GM10248 (cell line): ENCODE measurements around the gene SSU72.

ENCODE experiments used
- CTCF ChIA-PET: fragments of 300-600 bp; sonication (Branson Sonifier 250); formaldehyde crosslinking; extraction: SDS; loops from one replicate; lab custom pipeline; 2021; ENCODE audit warnings: antibody characterized with exemption; lab: Yijun Ruan, JAX
- POLR2A ChIA-PET: fragments of 350-650 bp; sonication (Branson Sonifier 250); formaldehyde crosslinking; extraction: SDS; loops from one replicate; lab custom pipeline; 2020; ENCODE audit warnings: antibody characterized with exemption; lab: Yijun Ruan, JAX
- DNase-seq: peaks from one replicate; pipeline ENCODE4 v3.0.0; 2012; ENCODE audit errors: extremely low spot score
- TF ChIP-seq, protein P1 (sequence below): IDR thresholded peaks from 2 replicates; pipeline ENCODE4 v1.5.1; 2012; ENCODE audit warnings: mild to moderate bottlenecking, low read depth; ENCODE audit errors: extremely low read depth, missing control alignments, control extremely low read depth

Gene SSU72

DNA sequence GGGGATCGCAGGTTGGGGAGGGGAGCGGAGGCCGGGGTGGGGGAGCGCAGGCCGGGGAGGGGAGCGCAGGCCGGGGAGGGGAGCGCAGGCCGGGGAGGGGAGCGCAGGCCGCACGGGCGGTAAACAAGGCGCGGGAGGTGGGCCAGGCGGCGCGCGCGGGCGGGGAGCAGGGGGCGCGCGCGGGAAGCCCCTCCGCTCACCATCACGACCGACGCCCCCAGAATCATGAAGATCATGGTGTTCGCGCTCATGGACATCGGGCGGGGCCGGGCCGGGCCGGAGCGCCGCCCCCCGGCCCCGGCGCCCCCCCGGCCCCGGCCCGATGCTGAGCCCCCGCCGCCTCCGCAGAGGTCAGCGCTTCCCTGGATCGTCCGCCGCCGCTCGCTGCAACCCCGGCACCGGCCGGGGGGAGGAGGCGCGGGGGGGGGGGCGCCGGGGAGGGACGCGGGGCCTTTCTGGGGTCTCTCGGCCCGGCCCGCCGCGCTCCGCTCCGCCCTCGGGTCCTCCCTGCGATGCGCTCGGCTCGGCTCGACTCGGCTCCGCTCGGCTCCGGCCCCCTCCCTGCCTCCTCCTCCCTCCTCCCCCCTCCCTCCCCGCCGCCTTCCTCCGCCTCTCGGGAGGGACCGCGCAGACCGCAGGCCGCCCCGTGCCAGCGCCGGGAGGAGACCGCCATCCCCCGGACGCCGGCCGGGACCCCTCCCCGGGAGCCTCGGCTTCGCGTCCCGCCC lies 34.4 kb downstream of the SSU72 start, which contains the start of gene TMEM240:
Gene TMEM240 (minus strand): TSS at position 535 of the 728 bp plus-strand sequence. CDS start 278 bp downstream, at position 257.
- ChIA-PET CTCF (no interaction called here), POLR2A (no interaction called here)
- peak; percentile 71 for DNase-seq
- TF ChIP-seq, protein P1, sequence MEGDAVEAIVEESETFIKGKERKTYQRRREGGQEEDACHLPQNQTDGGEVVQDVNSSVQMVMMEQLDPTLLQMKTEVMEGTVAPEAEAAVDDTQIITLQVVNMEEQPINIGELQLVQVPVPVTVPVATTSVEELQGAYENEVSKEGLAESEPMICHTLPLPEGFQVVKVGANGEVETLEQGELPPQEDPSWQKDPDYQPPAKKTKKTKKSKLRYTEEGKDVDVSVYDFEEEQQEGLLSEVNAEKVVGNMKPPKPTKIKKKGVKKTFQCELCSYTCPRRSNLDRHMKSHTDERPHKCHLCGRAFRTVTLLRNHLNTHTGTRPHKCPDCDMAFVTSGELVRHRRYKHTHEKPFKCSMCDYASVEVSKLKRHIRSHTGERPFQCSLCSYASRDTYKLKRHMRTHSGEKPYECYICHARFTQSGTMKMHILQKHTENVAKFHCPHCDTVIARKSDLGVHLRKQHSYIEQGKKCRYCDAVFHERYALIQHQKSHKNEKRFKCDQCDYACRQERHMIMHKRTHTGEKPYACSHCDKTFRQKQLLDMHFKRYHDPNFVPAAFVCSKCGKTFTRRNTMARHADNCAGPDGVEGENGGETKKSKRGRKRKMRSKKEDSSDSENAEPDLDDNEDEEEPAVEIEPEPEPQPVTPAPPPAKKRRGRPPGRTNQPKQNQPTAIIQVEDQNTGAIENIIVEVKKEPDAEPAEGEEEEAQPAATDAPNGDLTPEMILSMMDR = no peak

DNA sequence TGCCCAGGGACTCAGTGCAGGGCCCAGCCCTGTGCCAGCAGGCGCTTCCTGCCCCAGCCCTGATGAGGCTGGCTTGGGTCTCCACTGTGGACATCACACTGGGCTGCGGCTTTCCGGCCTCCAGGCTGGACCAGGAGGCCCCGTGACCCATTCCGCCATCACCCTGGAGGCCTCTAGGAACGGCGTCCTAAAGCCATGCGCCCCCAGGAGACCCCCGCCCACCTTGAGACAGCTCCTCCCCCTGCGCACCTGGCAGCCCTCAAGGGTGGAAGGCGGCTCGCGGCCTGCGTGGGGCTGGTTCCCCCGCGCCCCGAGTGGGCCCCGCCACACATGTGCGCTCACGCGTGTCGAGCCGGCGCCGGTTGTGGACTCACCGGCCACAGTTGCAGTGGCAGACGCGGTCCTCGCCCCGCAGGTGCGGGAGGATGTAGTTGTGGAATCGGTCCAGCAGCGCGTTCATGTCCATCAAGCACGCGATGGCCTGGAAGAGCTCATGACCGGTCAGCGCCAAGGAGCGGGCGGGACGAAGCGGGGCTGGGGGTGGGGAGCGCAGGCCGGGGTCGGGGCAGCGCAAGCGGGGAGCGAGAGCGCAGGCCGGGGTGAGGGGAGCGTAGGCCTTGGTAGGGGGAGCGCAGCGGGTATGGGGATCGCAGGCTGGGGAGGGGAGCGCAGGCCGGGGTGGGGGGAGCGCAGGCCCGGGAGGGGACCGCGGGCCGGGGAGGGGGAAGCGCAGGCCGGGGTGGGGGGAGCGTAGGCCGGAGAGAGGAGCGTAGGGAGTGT lies 35.2 kb downstream of the SSU72 start:
- no peak for DNase-seq
- POLR2A ChIA-PET = interaction anchor here (0.6 kb wide), 1 partner anchor 290 kb away, joined by 6 read pairs; no protein-coding TSS in a partner anchor

DNA sequence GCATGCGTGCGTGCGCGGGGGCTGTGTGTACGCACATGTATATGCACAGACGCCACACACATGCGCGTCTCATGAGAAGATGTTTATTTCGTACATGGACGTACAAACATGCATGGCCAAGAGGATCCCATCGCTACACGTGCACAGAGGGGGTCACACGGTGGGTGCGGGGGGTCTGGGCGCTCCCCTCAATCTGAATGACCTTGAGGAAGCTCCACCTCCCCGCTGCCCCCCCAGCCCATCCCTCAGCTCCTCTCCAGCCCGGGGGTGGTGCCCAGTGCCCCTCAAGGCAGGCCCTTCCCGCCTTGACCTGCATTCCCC lies 35.7 kb downstream of the SSU72 start:
- CTCF ChIA-PET = no interaction called here
- POLR2A ChIA-PET = interaction anchor here (0.6 kb wide), 1 partner anchor 291 kb away, joined by 6 read pairs; no protein-coding TSS in a partner anchor
- no peak for DNase-seq
- TF ChIP-seq, protein P1 = no peak

More for the DNA sequence above, 35.2 kb downstream of the SSU72 start:
- TF ChIP-seq, protein P1 = no peak
- CTCF ChIA-PET = no interaction called here

DNA sequence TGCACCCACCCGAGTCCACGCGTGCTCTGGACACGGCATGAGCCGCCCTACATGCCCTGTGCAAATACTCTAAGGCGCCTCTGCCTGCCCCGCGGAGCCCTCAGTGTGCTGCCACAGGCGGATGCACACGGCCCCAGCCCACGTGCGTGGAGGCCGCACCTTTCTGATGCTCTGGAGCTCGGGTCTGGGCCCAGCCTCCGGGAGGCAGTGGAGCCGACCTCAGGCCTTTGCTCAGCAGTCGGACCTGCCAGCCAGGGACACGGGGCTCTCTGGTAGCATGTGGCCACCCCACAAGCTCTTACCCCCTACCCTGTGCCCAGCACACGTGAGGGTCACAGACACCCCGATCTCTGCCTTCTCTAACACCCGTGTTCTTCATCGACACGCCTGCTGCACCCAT lies 36.3 kb downstream of the SSU72 start:
- POLR2A ChIA-PET = no interaction called here
- CTCF ChIA-PET = no interaction called here
- TF ChIP-seq, protein P1 = no peak
- DNase-seq = no peak

DNA sequence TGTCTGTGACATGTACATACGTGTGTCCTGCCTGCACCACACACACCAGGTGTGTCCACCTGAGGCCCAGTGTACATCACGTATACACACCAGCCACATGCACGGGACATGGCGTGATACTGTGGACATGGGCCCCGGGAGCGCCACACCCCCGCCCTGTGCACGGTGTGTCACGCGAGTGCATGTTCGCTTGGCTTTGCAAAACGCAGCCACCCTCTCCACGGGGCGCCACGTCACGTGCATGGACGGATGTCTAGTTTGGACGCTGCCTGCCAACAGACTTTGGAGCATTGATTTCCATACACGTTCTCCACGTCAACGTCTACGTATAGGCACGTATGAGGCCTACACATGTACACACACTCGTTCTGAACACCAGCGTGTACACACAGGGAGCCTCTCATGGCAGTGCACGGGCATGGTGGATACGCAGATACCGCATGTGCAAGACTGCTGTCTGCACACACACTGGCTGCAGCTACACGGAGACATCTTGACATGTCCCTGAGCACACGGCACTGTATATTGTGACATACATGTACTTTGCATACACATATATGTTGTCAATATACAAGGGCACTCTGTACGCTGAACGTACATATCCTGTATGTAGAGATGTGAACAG lies 36.9 kb downstream of the SSU72 start:
- TF ChIP-seq, protein P1 = no peak
- no peak for DNase-seq
- ChIA-PET CTCF (no interaction called here), POLR2A (no interaction called here)

DNA sequence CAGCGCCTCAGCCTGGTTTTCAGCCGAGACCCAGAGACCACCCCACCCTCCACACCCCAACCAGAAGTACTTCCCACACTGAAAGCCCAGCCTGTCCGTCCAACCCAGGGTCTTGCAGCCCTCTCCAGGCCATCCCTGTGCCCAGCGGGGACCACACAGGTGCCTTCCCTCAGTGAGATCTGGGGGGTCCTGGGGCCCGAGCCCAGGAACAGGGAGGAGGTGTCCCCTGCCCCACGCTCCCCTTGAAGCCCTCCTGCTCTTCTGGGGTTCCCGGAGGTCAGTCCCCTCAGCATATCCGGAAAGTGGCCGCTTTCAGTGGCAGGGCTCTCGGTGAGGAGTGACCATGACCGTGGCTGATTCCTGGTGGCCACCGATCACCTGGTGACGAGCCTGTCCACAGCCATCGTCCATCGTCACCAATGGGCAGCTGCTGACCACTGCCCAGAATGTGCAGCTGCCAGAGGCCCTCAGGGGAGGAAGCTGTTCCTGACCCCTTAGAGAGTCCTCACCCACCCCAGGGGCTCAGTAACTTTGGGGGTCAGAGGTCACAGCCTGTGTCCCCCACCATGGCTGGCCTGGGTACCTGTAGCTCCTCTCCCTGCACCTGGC lies 37.6 kb downstream of the SSU72 start:
- ChIA-PET POLR2A (no interaction called here), CTCF (interaction anchor here (1.2 kb wide), 1 partner anchor 369 kb away, joined by 3 read pairs; no protein-coding TSS in a partner anchor)
- DNase-seq = no peak
- TF ChIP-seq, protein P1 = no peak
